Mammary epithelial cell (primary cell): ENCODE measurements around the gene CSH2.

Experiments
- CTCF ChIP-seq, 2 donors: IDR thresholded peaks in 1 of 2; conservative IDR thresholded peaks in 1 of 2; 2 replicates each; pipeline ENCODE4 v1.5.1; 2011 to 2012; ENCODE audit warnings: inconsistent platforms in 2 of 2, low read length in 2 of 2, mild to moderate bottlenecking in 2 of 2, control low read depth in 1 of 2, low read depth in 1 of 2; ENCODE audit not compliant: insufficient read depth in 1 of 2; ENCODE audit errors: extremely low read depth in 1 of 2
- EZH2 ChIP-seq: IDR thresholded peaks from 2 replicates; pipeline ENCODE4 v1.6.1; 2012; ENCODE audit warnings: low read length, inconsistent platforms, borderline replicate concordance

GRCh38 chr17:63837962-63838600 lies 35.4 kb downstream of the CSH2 start:
- no peak for TF ChIP-seq CTCF (conservative IDR thresholded peaks at IDR 0.05 in 1 of 2, IDR thresholded peaks at IDR 0.05 in 1 of 2; ENCODE audit: extremely low read depth in 1 of 2, insufficient read depth in 1 of 2, low read depth in 1 of 2, low read length in 2 of 2)
- TF ChIP-seq EZH2 = no peak
